Activated naive CD4-positive, alpha-beta T cell treated with anti-CD3 and anti-CD28 coated beads for 36 hours (primary cell): ENCODE measurements around the gene APCDD1L. TPM values are rescaled to one million over a fixed set of nuclear protein-coding genes. Genes with fewer than 3 reads are reported as not detected.

Experiments used
- CTCF ChIA-PET: fragments of 350-600 bp; sonication (Branson Sonifier 250); formaldehyde crosslinking; loops from one replicate; lab custom pipeline; 2021; ENCODE audit warnings: antibody characterized with exemption; lab: Charles Lee
- DNase-seq: peaks from one replicate; pipeline ENCODE4 v3.0.0-alpha.2; 2020
- H3K27ac Mint-ChIP-seq: one replicate; pipeline ENCODE4 v1.8.0; 2021; ENCODE audit warnings: mild to moderate bottlenecking, mixed read lengths
- H3K27me3 Mint-ChIP-seq: one replicate; pipeline ENCODE4 v1.8.0; 2021; ENCODE audit warnings: low read depth, mixed read lengths
- H3K36me3 Mint-ChIP-seq: one replicate; pipeline ENCODE4 v1.8.0; 2021; ENCODE audit warnings: low read depth, mixed read lengths
- H3K4me1 Mint-ChIP-seq: one replicate; pipeline ENCODE4 v1.8.0; 2021; ENCODE audit warnings: low read depth, mixed read lengths
- H3K4me3 Mint-ChIP-seq: one replicate; pipeline ENCODE4 v1.8.0; 2021; ENCODE audit warnings: mild to moderate bottlenecking, moderate library complexity, mixed read lengths
- H3K9me3 Mint-ChIP-seq: one replicate; pipeline ENCODE4 v1.8.0; 2021; ENCODE audit warnings: mixed read lengths
- intact Hi-C: fragments of 100-400 bp; cut with micrococcal nuclease; formaldehyde crosslinking; loops from one replicate; pipeline ENCODE4 v1.15.1; 2023
- total RNA-seq, 2 experiments: library from RNA; stranded (reverse); gene quantifications; one replicate each; pipeline ENCODE4 v1.2.3, GENCODE V29; 2021

APCDD1L gene
- total RNA-seq, 2 experiments from 2014 or later: not detected

GRCh38 chr20:58486207-58486606 lies 29.0 kb downstream of the APCDD1L start:
- intact Hi-C loops: no loop called here
- no peak for DNase-seq
- CTCF ChIA-PET: interaction anchor here (0.8 kb wide), 1 partner anchor 388 kb away, joined by 3 read pairs; no protein-coding TSS in a partner anchor
- Mint-ChIP-seq H3K4me3 (no peak overlapping the region), H3K9me3 (peaks cover 26% of the 10 kb centered on the region), H3K27me3 (peaks cover 17% of the 10 kb centered on the region), H3K4me1 (peaks cover 3% of the 10 kb centered on the region), H3K27ac (no peak overlapping the region), H3K36me3 (peaks cover 9% of the 10 kb centered on the region)

- H3K4me1 Mint-ChIP-seq: peaks cover 3% of the 10 kb centered on the region
- H3K27ac Mint-ChIP-seq: no peak overlapping the region
- DNase-seq: no peak
- CTCF ChIA-PET: interaction anchor here (0.6 to 0.8 kb wide), 2 partner anchors 174 to 389 kb away, joined by 3 to 5 read pairs; no protein-coding TSS in a partner anchor
- H3K9me3 Mint-ChIP-seq: peaks cover 23% of the 10 kb centered on the region
- H3K36me3 Mint-ChIP-seq: peaks cover 9% of the 10 kb centered on the region
- intact Hi-C loops: no loop called here
- H3K27me3 Mint-ChIP-seq: peaks cover 17% of the 10 kb centered on the region
- H3K4me3 Mint-ChIP-seq: no peak overlapping the region
Observed at GRCh38 chr20:58485393-58485792, 29.8 kb downstream of the APCDD1L start.

GRCh38 chr20:58483470-58483869 lies 31.7 kb downstream of the APCDD1L start:
- CTCF ChIA-PET: no interaction called here
- Mint-ChIP-seq H3K27me3 (peaks cover 15% of the 10 kb centered on the region), H3K36me3 (peaks cover 7% of the 10 kb centered on the region), H3K4me1 (peaks cover 3% of the 10 kb centered on the region), H3K27ac (no peak overlapping the region), H3K9me3 (peaks cover 15% of the 10 kb centered on the region), H3K4me3 (no peak overlapping the region)
- no peak for DNase-seq
- intact Hi-C loops: loop anchor here (5.0 kb wide), 2 partner anchors 354 to 369 kb away; partner anchors contain the start of genes GNAS and GNAS-AS1

GRCh38 chr20:58483051-58483450 lies 32.1 kb downstream of the APCDD1L start:
- Mint-ChIP-seq H3K4me1 (peaks cover 3% of the 10 kb centered on the region), H3K9me3 (peaks cover 17% of the 10 kb centered on the region), H3K27ac (no peak overlapping the region), H3K4me3 (no peak overlapping the region), H3K36me3 (peaks cover 7% of the 10 kb centered on the region), H3K27me3 (peaks cover 15% of the 10 kb centered on the region)
- intact Hi-C loops: loop anchor here (5.0 kb wide), 2 partner anchors 354 to 369 kb away; partner anchors contain the start of genes GNAS and GNAS-AS1
- CTCF ChIA-PET: no interaction called here
- no peak for DNase-seq

- Mint-ChIP-seq H3K4me1 (peaks cover 3% of the 10 kb centered on the region), H3K4me3 (no peak overlapping the region), H3K36me3 (peaks cover 5% of the 10 kb centered on the region), H3K27ac (no peak overlapping the region), H3K27me3 (peaks cover 15% of the 10 kb centered on the region), H3K9me3 (peaks cover 17% of the 10 kb centered on the region)
- intact Hi-C loops: loop anchor here (5.0 kb wide), 2 partner anchors 355 to 370 kb away; partner anchors contain the start of genes GNAS and GNAS-AS1
- no peak for DNase-seq
- CTCF ChIA-PET: interaction anchor here (0.7 to 2.5 kb wide), 4 partner anchors 10 to 246 kb away, joined by 3 to 7 read pairs (median 4); partner anchors contain the start of gene VAPB
Observed at GRCh38 chr20:58482416-58482815, 32.8 kb downstream of the APCDD1L start.

DNA sequence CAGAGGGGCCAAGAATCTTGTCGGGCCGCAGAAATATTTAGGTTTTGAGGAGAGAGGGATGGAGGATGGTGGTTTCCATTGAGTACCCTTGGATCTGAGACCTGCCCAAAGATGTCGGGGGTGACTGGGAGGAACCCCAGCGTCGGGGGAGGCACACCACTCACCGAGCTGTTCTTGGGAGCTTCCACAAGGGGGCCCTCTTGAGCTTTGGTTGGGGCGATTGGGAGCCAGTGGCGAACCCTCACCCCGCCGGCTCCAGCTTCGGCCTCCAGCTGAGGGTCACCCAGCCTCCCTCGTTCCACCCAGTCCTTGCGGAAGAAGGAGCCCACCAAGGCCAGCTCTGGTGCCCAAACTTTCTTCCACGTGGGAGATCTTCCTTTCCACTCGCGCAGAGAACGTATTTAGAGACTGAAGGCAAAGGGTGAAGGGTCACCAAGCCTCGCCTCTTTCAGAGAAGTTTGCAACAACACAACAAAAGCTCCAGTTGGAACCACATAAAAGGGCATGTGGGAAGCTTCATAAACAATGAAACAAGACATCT lies 33.6 kb downstream of the APCDD1L start:
- Mint-ChIP-seq H3K4me1 (peaks cover 3% of the 10 kb centered on the region), H3K27ac (no peak overlapping the region), H3K9me3 (peaks cover 13% of the 10 kb centered on the region), H3K4me3 (no peak overlapping the region), H3K27me3 (peaks cover 15% of the 10 kb centered on the region), H3K36me3 (peaks cover 5% of the 10 kb centered on the region)
- intact Hi-C loops: loop anchor here (1.0 to 5.0 kb wide), 3 partner anchors 170 to 371 kb away; partner anchors contain the start of genes GNAS, GNAS-AS1 and STX16
- peak; percentile 71 for DNase-seq
- CTCF ChIA-PET: interaction anchor here (0.5 to 2.5 kb wide), 13 partner anchors 8 to 917 kb away, joined by 3 to 10 read pairs (median 4); partner anchors contain the start of genes GNAS and VAPB

DNA sequence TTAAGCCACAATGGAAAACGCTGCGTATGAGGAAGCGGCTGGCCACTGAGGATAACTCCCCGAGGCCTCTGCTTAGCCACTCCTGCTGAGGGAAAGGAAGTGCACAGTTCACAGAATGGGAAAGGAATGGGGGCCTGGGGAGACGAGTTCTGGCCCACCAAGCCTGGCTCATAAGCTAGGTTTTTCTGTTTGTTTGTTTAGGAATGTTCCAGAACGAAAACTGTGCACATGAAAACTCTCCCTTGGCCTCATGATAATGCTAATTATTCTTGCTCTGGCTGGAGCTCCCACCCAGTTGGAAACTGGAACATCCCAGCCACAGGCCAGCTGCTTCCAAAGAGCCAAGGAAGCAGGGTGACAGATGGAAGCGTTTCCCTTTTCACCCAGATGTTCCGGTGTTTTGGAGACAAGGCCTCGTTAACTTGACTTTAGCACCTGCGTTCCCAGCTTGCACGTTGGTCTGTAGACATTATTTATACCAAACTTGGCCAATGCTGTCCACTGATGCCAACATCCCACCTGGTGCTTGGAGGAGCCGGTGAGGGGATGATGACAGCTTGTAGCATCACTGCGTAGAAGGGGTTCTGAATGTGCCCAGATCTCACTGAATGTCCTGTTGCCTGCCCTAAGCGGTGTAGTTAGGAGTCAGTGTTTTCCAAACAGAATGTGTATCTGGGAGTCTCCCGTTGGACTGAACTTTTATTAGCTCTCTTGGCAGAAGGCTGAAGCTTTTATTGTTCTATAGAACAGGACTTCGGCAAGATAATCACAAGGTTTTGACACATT lies 34.5 kb downstream of the APCDD1L start:
- H3K9me3 Mint-ChIP-seq: peaks cover 5% of the 10 kb centered on the region
- no peak overlapping the region for H3K27ac Mint-ChIP-seq
- no peak for DNase-seq
- no peak overlapping the region for H3K4me3 Mint-ChIP-seq
- peaks cover 8% of the 10 kb centered on the region for H3K27me3 Mint-ChIP-seq
- no peaks in the 10 kb centered on the region for H3K36me3 Mint-ChIP-seq
- H3K4me1 Mint-ChIP-seq: peaks cover 3% of the 10 kb centered on the region
- CTCF ChIA-PET: interaction anchor here (0.5 to 2.5 kb wide), 10 partner anchors 9 to 372 kb away, joined by 3 to 10 read pairs (median 4); partner anchors contain the start of genes GNAS and VAPB
- intact Hi-C loops: loop anchor here (1.0 to 5.0 kb wide), 3 partner anchors 171 to 372 kb away; partner anchors contain the start of genes GNAS, GNAS-AS1 and STX16

GRCh38 chr20:58479726-58480440 lies 35.3 kb downstream of the APCDD1L start:
- CTCF ChIA-PET: interaction anchor here (0.6 to 2.5 kb wide), 4 partner anchors 47 to 701 kb away, joined by 5 to 10 read pairs (median 6); no protein-coding TSS in a partner anchor
- peaks cover 3% of the 10 kb centered on the region for H3K4me1 Mint-ChIP-seq
- H3K36me3 Mint-ChIP-seq: no peaks in the 10 kb centered on the region
- no peak overlapping the region for H3K4me3 Mint-ChIP-seq
- peaks cover 2% of the 10 kb centered on the region for H3K9me3 Mint-ChIP-seq
- intact Hi-C loops: loop anchor here (5.0 kb wide), 2 partner anchors 357 to 372 kb away; partner anchors contain the start of genes GNAS and GNAS-AS1
- peaks cover 8% of the 10 kb centered on the region for H3K27me3 Mint-ChIP-seq
- DNase-seq: no peak
- no peak overlapping the region for H3K27ac Mint-ChIP-seq

- CTCF ChIA-PET: interaction anchor here (1.0 kb wide), 1 partner anchor 15 kb away, joined by 3 read pairs; no protein-coding TSS in a partner anchor
- Mint-ChIP-seq H3K4me3 (no peak overlapping the region), H3K36me3 (no peaks in the 10 kb centered on the region), H3K4me1 (peaks cover 3% of the 10 kb centered on the region), H3K27me3 (peaks cover 8% of the 10 kb centered on the region), H3K27ac (no peak overlapping the region), H3K9me3 (peaks cover 2% of the 10 kb centered on the region)
- intact Hi-C loops: no loop called here
- DNase-seq: no peak
Observed at GRCh38 chr20:58478141-58478805, 36.9 kb downstream of the APCDD1L start.

GRCh38 chr20:58475466-58475865 lies 39.7 kb downstream of the APCDD1L start:
- Mint-ChIP-seq H3K36me3 (no peaks in the 10 kb centered on the region), H3K9me3 (peaks cover 2% of the 10 kb centered on the region), H3K27me3 (no peaks in the 10 kb centered on the region), H3K27ac (no peak overlapping the region), H3K4me3 (no peak overlapping the region), H3K4me1 (no peaks in the 10 kb centered on the region)
- intact Hi-C loops: no loop called here
- no peak for DNase-seq
- CTCF ChIA-PET: no interaction called here
